GM20431 (cell line): ENCODE data around the gene EPHA2.
"Not testable (repeated sequence)": the region's sequence is repeated elsewhere in the genome, so short reads cannot be mapped to it uniquely, and the experiment has no call there.

Experiments
- in situ Hi-C: fragments of 300-500 bp; cut with MseI, MboI; formaldehyde crosslinking; loops from one replicate; pipeline ENCODE4 v1.15.0; 2020; ENCODE audit warnings: low sequenced_read_pairs; ENCODE audit not compliant: unreplicated experiment

EPHA2 gene

DNA sequence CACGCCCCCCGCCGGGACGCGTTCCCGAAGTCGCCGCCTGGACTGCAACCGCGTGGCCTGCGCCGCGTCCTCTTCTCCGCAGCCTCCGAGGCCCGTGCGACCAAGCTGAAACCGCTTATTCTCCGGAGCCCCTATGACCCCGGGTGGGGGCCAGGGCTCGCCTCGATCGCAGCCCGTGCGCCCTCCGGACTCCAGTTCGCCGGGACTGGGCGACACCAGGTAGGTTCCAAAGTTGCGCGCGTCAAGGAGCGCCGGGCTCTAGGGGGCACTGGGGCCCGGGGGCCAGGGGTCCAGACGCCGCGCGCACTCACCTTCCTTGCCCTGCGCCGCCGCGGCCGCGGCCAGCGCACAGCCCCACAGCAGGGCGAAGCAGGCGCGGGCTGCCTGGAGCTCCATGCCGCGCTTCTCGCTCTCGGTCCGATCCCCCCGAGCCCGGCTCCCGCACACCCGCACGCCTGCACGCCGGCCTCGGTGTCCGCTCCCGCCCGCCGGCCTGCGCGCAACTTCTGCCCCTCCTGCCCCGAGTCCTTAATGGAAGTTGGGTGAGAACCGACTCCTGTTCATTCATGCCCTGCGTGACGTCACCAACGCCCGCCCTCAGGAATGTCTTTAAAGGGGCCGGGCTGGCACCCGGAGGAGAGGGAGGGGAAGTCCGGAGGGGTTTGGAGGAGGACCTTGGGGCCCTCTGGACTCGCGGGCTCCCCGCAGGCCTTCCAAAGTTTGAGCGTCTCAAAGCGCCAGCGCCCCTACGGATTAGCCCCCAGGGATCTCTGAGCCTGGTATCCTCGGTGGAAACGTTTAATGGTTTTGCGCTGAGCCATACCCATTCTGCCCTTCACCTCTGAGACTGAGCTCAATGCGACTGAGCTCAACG lies at the start of gene EPHA2:
Gene EPHA2, minus strand, starts transcription at position 533 of the 874 bp plus-strand sequence. Its CDS starts 137 bp downstream, at position 396.
- in situ Hi-C loops: no loop called here

- in situ Hi-C loops: no loop called here
Measured at GRCh38 chr1:16205334-16205671, 49.4 kb upstream of the EPHA2 start.

- in situ Hi-C loops: no loop called here
Measured at GRCh38 chr1:16204634-16205333, 48.9 kb upstream of the EPHA2 start.

GRCh38 chr1:16204216-16204615 lies 48.3 kb upstream of the EPHA2 start:
- in situ Hi-C loops: no loop called here

- in situ Hi-C loops: no loop called here
Measured at GRCh38 chr1:16203550-16203949, 47.7 kb upstream of the EPHA2 start.

DNA sequence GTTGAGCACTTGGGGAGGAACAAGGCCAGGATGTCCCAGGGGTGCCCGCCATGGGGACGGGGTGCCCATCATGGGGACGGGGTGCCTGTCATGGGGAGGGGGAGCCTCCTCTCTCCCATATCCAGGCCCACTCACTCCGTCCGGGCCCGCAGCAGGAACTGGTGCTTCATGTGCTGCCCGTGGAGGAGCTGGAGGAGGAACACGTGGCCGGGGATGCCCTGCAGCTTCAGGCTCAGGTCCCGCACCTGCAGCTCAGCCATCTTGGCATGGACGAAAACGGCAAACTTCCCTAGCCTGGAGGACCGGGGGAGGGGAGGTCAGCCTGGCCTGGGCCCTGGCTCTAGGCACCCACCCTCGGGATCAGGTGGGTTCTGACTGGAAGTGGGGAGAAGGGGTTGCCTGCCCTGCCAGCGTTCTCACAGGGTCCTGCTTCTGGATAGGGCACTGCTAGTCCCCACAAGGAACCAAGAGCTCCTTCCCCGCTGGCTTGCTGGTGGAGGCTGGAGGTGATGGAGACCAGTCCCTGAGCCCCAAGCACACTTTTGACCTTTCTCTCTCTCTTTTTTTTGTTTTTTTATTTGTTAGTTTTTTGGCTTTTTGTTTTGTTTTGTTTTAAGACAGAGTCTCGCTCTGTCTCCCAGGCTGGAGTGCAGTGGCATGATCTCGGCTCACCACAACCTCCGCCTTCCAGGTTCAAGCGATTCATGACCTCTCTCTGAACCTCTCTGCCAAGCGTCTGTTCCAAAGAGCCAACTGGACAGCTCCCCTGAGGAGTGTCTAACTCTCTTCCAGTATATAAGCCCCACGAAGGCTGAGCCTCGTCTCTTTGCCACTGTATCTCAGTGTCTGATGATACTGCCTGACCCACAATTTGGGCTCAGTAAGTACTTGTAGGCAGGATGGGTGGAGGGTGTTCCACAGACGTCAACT lies 46.7 kb upstream of the EPHA2 start:
- in situ Hi-C loops: no loop called here

DNA sequence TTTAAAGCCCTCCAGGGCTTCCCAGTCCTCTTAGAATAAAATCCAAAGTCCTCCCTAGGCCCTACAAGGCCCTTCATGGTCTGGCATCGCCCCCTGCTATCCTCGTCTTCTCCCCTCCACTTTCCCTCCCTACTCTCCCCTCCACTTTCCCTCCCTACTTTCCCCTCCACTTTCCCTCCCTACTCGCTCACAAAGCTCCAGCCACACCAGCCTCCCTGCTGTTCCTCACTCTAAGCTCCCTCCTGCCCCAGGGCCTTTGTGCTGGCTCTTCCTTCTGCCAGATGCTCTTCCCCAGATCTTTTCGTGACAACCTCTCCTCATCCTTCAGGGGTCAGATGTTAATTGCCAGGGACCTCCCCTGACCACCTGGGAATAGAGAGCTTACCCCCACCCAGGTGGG lies 43.8 kb upstream of the EPHA2 start:
- in situ Hi-C loops: no loop called here

DNA sequence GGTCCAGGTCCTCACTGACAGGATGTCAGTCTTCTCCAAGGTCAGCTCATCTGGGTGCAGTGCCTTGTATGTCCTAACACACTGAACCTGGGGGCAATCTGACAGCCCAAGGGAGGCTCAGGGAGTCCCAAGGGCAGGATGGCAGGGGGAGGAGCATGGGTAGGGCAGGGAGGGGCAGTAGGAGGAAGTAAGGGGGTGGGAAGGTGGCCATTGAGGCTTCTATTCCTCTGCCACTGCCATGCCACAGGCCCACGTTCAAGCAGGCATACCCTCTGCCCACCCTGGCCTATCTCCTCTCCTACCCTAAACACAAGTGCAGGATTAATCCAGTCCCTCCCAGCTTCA lies 43.3 kb upstream of the EPHA2 start:
- in situ Hi-C loops: no loop called here

GRCh38 chr1:16198444-16199156 lies 42.7 kb upstream of the EPHA2 start:
- in situ Hi-C loops: no loop called here

- in situ Hi-C loops: no loop called here
Measured at GRCh38 chr1:16196874-16197273, 41.0 kb upstream of the EPHA2 start.

GRCh38 chr1:16196139-16196538 lies 40.3 kb upstream of the EPHA2 start:
- in situ Hi-C loops: not testable (repeated sequence)

DNA sequence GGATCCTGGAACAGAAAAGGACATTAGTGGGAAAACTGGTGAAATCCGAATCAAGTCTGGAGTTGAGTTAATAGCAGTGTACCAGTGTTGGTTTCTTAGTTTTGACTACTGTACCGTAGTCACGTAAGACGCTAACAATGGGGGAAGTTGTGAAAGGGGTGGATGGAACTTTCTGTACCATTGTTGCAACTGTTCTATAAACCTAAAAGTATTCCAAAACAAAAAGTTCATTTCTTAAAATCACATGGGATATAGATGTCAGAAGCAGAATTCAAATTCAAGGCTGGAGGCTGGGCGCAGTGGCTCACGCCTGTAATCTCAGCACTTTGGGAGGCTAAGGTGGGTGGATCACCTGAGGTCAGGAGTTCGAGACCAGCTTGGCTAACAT lies 39.6 kb upstream of the EPHA2 start:
- in situ Hi-C loops: no loop called here

DNA sequence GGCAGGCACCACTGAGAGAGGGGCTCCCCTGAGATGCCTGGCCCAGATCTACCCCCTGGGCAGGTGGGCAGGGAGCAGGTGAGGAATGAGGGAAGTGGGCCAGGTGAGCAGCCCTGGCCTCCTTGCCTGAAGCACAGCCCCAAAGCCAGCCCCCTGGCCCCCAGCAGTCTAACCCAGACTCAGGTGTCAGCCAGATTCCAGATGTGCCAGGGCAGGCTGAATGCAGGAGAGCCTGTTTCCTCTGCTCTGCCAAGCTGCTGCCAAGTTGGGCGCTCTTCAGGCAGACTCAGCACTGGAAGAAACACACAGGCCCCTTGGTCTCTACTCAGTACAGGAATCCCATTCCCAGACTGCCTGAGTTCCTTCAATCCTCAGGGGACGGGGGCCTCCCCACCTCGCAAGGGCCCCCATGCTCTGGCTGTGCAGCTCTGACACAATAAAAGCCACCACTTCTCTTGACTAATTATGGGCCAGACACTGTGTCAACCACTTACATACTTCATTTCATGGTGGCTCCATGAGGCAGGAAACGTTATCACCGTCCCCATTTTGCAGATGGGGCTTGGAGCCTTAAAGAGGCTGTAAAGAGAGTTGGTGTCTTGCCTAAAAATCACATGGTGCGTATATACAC lies 36.2 kb upstream of the EPHA2 start:
- in situ Hi-C loops: no loop called here

DNA sequence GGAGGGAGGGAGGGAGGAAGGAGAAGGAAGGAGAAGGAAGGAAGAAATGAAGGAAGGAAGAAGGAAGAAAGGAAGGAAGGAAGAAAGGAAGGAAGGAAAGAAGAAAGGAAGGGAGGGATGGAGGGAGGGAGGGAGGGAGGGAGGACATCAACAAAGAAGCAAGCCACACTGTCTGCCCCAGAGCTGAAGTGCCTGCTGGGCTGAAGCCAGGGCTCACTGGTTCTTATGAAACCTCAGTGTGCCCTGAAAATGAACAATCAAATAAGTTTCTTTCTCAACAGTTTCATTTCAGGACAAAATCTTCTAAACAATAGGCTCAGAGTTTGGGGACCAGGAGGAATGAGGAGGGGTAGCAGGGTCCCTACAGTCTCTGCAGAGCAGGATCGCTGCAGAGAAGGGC lies 35.4 kb upstream of the EPHA2 start:
- in situ Hi-C loops: no loop called here

- in situ Hi-C loops: loop anchor here (5.0 kb wide), 1 partner anchor 108 kb away; no protein-coding TSS in a partner anchor
Measured at GRCh38 chr1:16189921-16190621, 34.2 kb upstream of the EPHA2 start.

DNA sequence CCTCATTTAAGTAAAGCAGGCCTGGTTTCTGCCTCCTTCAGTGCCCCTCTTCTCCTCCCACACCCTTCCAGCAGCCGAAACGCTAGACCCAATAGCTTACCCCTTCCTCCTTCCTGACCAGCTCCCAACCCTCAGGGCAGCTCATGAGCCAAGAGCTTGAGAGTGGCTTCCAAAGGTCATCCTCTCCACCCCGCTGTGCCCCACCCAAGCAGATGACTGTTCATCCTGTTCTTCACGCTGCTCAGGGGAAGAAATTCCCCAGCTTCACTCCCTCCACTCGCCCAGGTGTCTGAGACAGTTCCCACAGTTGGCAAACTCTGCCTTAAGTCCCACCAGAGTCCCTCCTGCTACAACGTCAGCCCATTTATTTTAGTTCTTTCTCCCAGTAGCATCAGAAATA lies 33.1 kb upstream of the EPHA2 start:
- in situ Hi-C loops: loop anchor here (5.0 kb wide), 1 partner anchor 107 kb away; no protein-coding TSS in a partner anchor

GRCh38 chr1:16187748-16188401 lies 32.0 kb upstream of the EPHA2 start:
- in situ Hi-C loops: loop anchor here (5.0 kb wide), 1 partner anchor 106 kb away; no protein-coding TSS in a partner anchor

- in situ Hi-C loops: loop anchor here (5.0 kb wide), 1 partner anchor 104 kb away; no protein-coding TSS in a partner anchor
Measured at GRCh38 chr1:16186655-16187235, 30.9 kb upstream of the EPHA2 start.
